DMS53 treated with DMSO at 0.1 percent for 48 hours (cell line): Measurements from ENCODE around the gene SLC29A2.
"Not testable (repeated sequence)": the region's sequence is repeated elsewhere in the genome, so short reads cannot be mapped to it uniquely, and the experiment has no call there.

ENCODE experiments used
- DNase-seq: peaks from one replicate; lab custom pipeline; 2025; ENCODE audit not compliant: unreplicated experiment; lab: John Stamatoyannopoulos, UW

SLC29A2 gene

DNA sequence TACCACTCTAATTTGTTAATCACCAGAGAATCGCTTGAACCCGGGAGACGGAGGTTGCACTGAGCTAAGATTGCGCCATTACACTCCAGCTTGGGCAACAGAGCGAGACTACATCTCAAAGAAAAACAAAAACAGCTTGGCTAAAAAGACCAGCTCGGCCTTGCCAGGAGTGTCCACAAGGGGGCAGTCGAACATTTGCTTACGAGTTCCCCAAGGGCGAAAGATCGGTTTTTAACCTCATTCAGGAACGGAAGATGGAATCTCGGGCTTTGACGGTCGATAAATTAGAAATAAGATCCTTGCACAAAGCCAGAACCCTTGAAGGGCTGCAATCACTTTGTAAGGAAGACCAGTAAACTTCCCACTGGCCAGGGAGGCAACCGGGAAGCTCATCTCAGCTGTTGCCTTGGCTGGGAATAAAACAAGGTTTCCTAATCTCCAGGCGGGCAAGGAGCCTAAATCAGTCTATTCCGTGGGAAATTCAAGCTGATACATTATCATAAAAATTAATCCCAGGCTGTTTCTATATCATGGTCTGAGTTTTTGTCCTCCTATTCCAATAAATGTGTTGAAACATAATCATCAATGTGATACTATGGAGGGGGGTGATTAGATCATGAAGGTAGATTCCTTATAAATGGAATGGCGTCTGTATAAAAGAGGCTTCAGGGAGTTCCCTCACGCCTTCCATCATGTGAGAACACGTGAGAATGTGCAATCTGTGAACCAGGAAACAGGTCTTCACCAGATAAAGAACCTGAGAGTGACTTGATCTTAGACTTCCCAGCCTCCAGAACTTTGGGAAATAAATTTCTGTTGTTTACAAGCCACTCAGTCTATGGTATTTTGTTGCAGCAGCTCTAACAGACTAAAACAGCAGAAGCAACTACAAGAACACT lies 14.9 kb upstream of the SLC29A2 start:
- DNase-seq, result peak; percentile 72

DNA sequence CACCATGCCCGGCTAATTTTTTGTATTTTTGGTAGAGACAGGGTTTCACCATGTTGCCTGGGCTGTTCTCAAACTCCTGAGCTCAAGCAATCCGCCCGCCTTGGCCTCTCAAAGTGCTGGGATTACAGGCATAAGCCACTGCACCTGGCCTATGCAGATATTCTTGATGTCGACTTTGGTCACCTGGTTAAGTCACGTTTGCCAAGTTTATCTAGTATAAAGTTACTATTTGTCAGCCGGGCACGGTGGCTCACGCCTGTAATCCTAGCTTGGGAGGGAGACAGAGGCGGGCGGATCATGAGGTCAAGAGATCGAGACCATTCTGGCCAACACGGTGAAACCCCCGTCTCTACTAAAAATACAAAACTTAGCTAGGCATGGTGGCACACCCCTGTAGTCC lies 12.8 kb upstream of the SLC29A2 start:
- DNase-seq, result peak; percentile 58

DNA sequence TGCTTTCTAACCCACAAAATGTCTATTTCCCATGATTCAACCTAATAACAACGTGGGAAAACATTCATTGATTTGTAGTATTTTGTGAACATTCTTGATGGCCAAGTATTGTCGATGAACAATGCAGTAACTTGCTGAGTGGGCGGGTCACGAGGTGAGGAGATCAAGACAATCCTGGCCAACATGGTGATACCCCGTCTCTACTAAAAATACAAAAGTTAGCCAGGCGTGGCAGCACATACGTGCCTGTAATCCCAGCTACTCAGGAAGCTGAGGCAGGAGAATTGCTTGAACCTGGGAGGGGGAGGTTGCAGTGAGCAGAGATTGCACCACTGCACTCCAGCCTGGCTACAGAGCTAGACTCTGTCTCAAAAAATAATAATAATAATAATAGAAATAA lies 8.7 kb upstream of the SLC29A2 start:
- DNase-seq, result not testable (repeated sequence)

DNA sequence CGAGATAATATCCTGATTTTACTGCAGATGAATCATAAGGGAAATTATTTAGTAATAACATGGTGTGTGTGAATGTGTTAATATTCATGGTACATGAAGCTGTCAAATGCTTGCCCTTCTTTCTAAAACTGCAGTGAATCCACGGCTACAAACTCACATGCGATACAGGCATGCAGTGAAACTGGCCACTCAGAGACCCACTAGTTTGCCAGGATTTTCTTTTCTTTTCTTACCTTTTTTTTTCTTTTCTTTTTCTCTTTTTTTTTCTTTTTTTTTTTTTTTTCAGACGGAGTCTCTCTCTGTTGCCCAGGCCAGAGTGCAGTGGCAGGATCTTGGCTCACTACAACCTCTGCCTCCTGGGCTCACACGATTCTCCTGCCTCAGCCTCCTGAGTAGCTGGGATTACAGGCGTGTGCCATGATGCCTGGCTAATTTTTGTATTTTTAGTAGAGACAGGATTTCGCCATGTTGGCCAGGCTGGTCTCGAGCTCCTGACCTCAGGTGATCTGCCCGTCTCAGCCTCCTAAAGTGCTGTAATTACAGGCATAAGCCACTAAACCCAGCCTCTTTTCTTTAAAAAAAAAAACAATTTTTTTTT lies 2.2 kb upstream of the SLC29A2 start:
- DNase-seq, result not testable (repeated sequence)

DNA sequence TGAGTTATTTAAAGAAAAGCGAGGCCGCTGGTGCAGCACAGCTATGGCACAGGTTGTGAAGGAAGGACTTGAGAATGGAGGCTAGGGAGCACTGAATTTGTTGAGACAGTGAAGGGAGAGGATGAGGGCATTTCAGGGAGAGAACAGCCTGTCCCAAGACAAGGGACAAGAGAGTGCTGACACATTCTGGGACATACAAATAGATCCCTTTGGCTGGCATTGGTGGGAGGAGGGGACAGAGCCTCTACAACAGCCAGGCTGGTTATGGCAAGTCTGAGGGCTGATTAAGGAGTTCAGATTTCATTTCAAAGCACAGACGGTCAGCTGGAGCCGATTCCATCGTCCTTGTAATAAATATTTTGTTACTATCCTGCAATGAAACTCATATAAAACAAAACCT lies 1.7 kb upstream of the SLC29A2 start:
- no peak for DNase-seq

DNA sequence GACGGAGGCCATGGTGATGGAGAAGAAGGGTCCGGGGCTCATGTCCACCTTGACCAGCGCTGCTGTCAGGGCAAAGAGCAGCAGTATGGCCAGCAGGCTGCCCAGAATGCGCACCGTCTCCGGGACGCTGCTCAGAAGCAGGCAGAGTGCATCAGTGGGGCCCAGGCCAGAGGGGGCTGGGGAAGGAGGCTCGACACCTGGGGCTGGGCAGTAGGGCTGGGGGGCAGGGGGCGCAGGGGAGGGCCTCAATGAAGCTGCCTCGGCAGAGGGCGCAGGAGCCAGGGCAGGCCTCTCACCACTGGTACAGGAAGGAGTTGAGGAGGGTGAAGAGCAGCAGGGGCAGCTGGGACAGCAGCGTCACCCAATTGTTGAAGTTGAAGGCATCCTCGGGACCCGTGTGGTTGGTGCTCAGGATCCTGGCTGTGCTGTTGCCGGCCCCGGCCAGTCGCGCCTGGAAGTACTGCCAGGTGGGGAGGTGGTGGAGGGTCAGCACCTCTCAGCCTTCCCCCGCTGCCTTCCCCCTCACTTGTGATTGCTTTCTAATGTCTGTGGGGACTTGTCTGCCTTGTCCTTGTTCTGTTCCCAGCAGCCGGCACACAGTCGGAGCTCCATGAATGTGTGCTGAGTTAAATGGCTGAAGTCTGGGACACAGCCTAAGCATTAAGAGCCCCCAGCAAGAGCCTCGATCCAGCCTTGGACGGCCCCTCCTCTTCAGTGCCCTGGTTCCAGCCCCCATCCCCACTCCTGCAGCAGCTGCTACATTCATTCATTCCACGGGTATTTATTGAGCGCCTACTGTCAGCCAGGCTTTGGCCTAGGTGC lies 2.3 kb downstream of the SLC29A2 start:
- DNase-seq, result no peak

DNA sequence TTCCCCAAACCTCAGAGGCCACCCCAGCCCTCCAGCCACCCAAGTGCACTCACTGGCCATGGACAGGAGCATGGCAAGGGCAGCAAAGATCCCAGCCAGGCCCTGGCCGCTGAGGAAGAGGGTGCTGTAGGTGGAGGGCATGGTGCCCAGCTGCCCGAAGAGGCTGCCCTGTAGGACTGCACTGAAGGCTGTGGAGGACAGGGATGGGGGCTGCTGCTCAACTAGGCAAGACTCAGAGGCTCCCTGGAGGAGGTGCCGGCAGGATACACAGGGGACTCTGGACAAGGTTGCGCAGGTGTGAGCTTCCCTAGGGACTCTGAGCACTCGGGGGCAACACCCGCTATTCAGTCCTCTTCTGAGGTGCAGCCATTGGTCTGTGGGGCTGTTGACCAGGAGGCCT lies 3.1 kb downstream of the SLC29A2 start:
- DNase-seq, result no peak

DNA sequence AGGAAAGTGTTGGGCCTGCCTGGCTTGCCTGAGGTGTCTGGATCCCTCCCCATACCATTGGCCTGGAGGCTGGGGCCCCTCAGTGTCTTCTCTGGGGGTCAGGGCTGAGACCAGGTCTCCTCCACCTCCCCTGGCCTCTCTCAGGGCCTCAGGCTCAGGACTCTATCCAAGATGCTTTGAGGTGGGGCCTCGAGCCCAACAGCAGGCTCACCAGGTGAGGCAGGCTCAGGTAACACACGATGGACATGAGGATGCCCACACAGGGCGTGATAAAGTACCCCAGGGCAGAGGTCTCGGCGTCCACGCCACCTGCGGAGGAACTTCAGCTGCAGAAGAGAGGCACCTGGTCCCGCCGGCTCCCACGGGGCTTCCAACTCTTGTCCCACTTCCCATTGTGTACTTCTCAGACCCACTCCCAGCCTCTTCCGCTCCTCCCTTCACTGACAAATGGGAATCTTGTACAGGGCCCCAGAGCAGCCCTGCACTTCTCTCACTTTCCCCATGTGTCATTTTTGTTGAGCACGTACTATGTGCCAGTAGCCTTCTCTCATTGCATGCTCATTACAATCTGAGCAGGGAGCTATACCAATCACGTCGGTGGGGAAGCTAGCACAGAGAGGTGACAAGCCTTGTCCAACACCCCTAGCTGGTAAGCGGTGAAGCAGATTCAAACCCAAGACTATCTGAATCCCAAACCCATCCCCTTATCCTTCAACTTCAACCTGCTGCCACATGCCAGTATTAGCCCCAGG lies 3.8 kb downstream of the SLC29A2 start:
- DNase-seq, result no peak

DNA sequence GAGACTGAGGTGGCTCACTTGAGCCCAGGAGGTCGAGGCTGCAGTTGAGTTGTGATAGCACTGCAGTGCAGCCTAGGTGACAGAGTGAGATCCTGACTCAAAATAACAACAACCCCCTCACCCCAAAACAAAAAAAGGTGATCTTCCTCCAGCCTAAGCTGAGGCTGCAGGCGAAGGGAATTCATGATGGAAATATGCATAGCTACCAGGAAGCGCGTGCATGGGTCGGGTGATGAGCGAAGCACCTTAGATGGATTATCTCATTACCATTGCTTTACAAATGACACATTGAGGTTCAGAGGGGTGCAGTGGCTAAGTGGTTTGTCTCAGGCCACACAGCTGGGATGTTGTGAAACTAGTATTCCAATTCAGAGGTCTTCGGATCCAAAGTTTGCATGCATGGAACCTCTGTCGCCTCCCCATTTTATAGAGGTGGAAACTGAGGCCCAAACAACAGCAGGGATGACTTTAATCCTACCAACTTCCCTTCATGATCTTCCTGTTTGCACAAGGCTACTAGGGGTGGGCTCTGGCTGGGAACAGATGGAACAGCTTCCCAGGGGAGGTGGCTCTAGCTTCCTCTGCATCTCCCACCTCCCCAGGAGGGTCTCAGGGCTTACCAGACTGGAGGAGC lies 4.6 kb downstream of the SLC29A2 start:
- no peak for DNase-seq

DNA sequence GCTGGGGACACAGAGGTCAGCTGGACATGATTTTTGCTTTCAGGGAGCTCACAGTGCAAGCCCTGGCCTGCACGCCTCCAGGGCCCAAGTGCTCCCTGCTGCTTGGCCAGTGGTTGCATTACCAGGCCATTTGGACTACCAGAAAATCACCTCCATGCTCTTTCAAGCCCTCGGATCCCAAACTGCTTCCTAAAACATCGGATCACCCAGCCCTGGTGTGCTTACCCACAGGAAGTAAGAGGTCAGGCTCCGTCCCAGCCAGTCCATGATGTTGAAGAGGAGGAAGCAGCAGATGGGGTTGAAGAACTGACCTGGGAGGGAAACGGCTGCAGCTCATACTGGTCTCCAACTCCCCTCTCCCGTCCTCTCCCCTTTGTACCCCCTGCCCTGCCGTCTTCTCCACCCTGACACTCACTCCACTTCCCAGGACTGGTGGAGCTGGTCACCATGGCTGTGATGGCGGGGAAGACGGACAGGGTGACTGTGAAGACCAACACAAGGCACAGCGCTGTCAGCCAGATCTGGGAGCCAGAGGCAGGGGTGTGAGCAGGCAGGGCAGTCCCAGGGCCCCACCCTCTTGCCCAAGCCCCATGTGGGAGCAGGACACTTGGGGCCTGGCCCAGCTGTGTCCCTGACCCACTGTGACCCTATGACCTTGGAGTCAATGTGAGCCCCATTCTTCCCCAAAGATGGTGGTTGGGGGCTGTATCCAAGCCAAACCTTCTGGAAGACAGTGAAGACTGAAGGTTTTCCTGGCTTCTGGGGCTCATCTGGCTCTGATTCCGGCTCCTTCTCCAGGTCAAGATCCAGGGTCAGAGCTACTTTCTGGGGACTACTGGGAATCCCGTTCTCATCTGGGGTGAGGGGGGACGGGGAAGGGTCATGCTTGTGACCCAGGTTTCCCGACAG lies 5.6 kb downstream of the SLC29A2 start:
- no peak for DNase-seq

DNA sequence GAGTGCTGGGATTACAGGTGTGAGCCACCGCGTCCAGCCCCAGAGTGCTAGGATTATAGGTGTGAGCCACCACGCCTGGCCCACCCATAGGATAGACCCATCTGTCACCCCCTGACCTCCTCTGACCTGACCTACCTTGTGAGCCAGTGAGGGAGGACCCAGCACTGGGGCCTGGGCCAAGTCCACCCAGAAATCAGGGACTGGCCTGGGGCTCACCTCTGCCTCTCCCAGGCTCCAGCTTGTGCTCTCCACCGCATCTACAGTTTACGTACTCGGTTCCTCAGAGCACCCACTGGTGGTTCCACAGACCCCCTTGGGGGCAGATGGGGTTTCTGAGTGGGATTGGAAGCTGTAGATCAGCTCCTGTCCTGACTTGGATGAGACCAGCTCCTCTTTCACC lies 6.4 kb downstream of the SLC29A2 start:
- DNase-seq, result no peak

DNA sequence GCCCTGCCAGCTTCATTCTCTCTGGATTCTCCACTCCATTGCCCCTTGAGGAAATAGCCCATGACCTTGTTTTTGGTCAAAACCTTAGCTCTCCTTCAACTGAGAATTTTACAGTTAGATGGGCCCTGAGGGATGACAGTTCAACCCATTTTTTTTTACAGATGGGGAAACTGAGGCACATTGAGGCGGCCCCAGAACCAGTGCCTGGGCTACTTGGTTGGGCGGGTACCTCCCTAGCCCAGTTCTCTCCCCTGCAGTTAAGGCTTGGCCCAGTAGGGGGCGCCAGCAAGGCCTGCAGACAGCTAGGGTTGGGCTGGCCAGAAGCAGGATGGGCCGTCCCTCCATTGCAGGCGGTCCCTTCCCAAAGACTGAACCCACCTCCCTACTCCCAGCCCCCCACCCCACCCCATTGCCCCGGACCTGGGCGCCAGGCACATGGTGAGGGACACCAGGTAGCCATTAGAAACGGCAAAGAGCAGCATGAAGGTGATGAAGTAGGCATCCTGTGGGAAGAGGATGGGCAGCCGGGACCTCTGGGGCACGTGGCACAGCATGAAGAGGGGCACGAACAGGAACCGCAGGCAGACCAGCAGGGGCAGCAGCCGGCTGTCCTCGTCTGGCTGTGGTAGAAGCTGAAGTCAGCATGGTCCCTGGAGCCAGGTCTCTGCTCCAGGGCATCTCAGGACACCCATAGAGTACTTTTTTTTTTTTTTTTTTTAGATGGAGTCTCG lies 7.6 kb downstream of the SLC29A2 start:
- DNase-seq, result no peak

DNA sequence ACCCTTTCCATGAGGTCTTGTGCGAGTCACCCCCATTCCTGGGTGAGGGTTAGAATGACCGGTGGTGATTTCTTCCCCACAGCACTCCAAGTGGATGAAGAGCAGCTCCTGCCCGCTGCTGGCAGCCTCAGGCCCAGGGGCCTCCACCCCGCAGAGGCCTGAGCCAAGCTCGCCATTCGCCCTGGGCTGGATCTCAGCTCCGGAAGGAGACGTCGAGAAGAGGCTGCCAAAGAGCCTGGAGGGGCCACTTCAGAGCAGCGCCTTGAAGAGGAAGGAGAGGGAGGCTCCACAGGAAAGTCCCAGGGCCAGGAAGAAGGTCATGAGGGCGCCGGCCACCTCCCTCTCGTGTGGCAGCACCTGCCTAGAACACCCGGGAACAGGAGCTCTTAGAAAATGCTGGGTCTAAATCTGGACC lies 8.4 kb downstream of the SLC29A2 start:
- no peak for DNase-seq

DNA sequence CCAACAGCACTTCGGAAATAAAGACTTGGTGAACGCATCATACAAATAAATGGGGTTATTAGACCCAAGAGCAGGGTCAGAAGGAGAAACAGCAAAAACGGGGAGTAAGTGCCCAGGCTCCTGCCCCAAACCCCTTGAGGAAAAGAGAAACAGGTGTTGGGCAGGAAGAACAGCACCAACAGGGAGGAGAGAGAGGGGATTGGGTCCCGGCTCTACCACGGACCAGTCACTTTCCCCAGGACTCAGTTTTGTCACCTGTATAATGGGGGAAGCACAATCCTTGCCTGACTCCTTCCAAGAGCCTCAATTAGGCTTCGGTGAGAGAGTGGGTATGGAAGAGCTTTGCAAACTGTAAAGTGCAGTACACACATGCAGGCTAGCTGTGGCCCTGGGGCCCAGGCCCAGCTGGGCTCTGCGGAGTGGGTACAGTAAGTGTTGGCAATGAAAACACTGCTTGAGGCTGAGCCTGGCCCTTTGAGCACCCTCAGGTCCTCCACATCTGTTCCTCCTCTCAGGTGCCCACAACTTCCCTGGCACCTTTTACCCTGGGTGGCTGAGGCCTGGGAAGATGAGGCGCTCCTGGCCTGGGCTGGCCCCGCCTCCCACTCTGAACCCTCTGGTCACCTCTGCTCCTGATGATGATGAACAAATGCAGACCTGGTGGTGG lies 8.9 kb downstream of the SLC29A2 start:
- DNase-seq, result no peak

DNA sequence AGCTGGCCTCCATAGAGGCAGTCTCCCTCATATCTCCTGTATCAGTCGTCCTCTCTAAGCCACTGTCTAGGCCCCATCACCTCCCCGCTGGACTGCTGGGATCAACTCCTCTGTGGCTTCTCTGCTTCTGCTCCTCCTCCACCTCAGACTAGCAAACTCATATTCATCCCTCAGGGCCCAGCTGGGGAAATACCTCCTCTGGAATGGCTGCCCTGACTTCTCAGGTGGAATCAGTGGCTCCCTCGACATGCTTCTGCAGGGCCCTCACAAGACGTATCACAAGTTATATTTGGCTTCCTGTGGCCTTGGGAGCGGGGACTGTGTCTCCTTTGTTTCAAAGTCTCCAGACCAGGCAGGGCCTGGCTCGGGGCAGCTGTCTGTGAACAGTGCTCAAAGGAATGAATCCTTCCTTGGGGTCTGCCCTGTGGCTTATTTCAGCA lies 10.0 kb downstream of the SLC29A2 start:
- no peak for DNase-seq

DNA sequence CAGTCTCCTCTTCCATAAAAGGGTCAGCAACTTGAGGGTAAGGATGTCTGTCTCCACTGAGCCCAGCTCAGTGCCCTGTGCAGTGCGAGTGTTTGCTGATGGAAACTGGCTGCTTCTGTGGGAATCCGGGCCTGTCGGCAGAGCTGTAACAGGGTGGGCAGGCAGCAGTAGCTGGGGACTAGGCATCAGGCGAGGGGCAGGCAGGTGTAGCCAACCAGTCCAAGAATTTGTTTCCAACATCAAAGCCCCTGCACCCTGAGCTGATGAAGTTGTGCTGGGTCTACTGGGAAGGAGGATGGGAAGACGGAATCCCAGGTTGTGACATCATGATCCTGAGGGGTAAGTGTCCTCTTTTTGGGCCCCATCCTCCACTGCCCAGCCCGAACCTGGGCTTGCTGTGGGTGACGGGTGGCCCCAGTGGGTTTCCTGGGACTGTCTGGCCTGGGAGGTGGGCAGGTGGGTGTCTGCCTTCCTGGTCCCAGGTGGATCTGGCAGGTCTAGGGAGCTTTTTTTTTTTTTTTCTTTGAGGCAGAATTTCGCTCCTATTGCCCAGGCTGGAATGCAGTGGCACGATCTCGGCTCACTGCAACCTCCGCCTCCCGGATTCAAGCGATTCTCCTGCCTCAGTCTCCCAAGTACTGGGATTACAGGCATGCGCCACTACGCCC lies 11.0 kb downstream of the SLC29A2 start:
- DNase-seq, result no peak

DNA sequence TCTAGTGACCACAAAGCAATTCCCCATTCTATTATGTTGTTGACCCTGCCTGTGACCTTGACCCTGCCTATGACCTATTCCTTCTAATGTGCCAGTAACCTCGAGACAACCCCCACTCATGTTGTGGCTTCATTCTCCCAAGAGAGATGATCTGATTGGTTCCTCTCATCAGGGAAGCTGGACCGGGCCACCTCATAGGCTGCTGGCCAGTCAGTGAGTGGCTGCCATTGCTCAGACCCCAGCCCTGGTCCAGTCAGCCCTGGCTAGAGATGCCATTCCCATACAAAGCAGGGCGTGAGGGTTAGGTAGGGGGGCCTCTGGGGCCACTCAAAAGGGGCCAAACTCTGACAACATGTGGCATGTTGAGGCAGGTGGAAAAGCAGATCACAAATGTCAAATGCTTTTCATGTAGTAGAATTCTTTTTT lies 11.9 kb downstream of the SLC29A2 start:
- DNase-seq, result no peak
